Hypothalamus (tissue), 51 donors: ENCODE data around the gene DNAJC5G.
A peak's percentile ranks its signal among the peaks of the same experiment; 100 is the strongest.
"Not testable (repeated sequence)": the region's sequence is repeated elsewhere in the genome, so short reads cannot be mapped to it uniquely, and the experiment has no call there.

ENCODE experiments used
- DNase-seq, 51 donors: peaks; one replicate each; lab custom pipeline; 2025; lab: John Stamatoyannopoulos, UW

DNAJC5G gene

DNA sequence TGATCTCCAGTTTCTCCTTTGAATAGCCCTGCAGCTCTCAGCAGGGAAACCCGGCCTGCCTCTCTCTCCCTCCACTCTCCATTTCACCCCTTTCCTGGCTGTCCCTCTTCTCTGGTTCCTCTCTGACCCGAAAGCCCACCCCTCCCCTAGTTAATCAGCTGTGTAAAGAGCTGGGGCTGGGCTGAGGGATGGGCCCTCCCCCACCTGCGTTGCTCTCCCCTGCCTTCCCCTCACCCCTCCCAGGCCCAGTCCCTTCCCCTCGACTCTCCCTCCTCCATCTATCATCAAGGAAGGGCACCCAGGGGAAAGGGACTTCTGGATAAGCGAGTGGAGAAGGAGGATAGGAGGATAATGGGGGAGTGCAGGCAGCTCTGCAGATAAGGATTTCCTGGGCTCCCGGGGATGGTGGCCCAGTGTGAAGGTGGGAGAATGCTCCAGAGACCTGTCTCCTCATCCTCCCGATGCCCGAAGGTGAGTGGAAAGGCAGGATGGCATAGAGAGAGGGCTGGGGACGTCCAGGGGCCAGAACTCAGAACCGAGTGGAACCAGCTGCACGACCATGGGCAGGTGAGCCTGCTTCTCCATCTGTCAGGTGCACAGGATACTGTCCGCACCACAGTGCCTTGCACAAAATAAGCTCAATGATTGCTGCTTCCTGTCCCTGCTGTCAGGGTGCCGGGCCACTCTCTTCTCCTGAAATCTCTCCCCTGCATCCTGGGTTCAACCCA is 24.4 kb upstream of the DNAJC5G start:
- no peak for DNase-seq

DNA sequence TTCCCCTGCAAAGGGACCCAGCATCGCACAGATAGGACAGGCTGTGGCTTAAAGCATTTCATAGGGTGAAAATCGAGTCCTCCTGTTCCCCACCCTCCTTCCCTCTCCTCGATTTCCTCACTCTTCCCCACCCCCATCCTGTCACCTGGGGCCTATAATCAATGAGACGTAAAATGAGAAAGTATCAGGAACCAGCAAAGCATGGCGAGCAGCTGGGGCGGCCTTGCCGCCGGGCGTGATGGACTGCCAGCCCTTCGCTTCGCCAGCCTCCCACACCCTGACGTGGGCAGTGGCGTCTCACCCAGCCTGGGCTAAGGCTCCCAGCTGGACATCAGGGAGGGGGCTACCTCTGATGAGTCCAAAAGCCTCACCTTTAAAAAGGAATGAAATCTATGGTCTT is 23.5 kb upstream of the DNAJC5G start:
- no peak for DNase-seq

DNA sequence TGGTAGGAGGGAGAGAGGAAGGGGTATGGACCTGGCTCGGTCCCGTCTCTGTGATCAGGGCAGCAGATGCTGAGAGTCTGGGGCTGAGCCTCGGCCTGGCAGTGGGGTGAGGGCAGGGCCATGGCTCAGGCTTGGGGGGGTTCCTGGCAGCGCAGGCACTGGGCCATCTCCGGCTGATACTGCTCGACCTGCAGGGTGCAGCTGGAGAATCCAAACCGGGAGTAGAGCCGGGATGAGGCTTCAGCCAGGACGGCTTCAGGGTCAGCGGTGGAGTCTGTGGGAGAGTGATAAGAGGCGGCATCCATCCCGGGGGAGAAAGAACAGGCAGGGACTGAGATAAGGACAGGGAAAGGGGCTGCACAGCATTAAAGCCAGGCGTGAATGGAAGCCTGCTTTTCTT is 20.0 kb upstream of the DNAJC5G start:
- no peak for DNase-seq

DNA sequence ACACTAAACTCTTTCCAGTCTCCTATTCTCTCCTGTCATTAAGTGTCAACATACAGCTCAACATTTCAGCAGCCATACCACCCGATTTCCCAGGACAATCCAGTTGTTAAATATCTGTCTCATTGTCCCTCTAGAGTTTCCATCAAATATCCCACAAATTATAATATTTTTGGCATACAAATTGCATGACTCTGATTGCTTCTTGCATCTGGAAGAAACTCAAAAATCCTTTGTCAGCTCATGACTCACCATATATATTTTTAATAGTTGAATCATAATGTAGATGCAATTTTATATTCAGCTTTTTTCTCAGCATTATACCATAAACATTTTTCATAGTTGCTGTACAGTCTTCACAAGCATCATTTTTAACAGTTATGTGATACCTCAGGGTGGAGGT is 19.6 kb upstream of the DNAJC5G start:
- no peak for DNase-seq

DNA sequence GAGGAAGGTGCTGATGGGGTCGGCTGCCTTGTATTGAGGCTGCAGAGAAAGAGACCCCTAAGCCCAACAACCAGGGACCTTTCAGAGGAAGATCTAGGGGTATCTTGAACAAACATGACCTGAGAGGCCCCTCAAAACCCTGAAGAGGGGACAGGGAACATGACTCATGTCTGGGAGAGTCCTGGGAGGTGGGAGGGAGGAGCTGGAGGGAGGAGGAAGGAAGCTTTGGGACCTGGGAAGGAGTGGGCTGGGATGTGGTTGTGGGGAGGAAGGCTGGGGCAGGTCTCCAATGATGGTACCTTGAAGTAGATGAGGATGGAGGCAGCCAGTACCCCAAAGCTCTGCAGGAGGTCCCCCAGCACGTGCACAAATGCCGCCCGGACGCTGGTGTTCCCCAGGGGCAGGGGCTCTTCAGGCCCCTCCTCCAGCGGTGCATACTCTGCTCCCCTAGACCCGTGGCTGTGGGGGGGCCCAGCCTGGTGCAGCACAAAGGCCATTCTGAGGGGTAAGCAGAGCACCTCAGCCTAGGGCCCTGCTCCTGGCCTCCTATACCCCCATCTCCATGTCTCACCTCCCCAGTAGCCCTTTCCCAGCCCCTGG is 18.3 kb upstream of the DNAJC5G start:
- no peak for DNase-seq

DNA sequence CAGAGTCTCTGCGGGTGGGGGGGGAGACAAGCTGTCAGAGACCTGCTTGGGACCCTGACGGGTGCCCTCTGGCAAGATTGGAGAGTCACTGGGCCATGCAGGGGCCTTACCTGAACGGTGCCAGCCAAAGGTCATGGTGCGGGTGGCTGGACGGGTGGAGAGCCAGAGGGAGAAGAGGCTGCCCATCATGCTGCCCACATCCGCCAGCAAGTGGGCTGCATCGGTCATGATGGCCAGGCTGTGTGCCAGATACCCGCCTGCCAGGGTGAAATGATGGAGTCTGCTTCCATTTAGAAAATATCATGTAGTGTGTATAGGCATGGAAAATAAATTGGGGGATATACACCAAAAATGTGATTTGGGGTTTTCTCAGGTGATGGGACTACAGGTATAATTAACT is 17.2 kb upstream of the DNAJC5G start:
- DNase-seq: no peak

DNA sequence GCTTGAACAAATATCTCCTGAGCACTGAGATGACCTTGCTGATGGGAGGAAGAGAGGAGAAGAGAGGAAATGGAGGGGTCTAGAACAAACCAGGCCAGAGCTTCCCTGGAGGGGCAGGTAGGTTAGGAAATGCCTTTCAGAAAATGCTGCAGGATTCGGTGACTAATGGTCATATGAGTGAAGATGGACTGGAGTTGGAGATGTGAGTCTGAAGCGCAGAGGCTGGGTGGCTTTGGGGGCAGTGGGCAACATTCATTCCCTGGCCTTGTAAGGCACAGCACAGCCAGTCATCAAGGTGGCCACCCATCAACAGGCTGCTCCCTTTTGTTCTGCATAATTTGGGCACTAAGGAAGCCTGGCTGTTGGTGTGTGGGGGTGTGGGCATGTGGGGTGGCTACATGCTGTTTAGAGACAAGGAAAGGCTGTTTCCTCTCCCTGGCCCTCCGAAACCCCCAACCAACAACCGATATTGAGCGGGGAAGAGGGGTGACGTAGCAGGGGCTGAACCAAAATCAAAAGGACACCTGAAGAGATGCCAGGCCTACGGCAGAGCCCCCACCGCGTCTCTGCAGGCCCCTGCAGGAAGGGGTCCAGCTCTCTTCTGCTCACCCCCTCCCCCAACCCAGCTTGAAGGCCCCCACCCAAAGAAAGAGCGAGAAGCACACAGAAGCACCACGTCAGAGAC is 13.8 kb upstream of the DNAJC5G start:
- no peak for DNase-seq

DNA sequence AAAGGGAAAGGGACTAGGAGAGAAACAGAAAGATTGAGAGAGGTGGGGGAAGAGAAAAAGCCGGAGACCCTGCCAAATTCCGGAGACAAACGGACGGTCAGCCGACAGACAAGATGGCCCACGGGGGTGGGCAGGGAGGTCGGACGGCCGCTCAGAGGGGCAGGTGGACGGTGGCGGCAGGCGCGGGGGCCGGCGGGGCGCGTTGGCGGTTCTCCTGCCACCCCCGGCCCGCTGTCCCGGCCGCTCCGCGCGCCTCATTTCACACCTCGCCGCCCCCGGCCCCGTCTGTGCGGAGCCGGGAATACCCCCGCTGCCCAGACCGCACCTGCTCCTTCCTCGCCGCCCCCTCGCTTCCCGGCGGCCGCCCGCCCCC is 13.3 kb upstream of the DNAJC5G start:
- no peak for DNase-seq

DNA sequence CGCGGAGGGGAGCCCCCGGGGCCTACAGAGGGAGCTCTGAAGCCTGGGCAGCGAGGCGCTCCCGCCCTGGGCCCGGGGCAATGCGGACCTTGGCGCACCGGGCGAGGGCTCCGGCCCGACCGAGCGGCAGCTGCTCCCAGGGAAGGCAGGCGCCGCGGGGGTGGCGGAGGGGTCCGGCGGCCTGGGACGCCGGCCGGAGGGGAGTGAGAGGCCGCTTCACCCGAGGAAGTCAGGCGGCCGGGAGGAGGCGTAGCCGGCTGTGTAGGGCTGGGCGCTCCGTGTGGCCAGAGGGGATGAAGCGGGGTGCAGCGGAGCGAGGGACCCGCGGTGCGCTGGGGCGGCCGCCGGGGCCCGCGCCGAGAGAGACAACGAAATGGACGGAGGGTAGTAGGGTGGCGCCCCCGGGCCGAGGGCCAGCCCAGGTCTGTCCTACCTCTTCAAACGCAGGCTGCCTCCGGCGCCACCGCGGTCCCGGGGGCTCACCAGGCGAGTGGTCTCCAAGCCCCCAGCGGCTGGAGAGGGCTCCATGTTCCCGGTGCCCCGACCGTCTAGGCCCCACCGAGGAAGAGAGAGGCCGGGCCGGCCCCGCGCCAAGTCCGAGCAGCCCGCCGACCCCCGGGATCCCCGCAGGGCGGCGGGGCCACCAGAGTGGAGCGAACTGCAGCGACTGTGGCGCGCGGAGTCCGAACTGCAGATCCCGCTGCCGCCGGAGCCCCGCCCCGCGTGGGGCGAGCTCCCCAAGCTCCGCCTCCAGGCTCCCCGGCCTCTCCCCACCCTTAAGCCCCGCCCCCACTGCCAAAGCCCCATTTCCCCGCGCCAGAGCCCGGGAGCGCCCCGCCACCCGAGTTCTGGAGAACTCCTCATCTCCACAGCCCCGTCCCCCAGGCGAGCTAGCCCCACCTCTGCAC is 12.6 kb upstream of the DNAJC5G start, which contains the start of gene SLC30A3:
Gene SLC30A3 (minus strand): TSS at position 669 of the 908 bp plus-strand sequence. CDS start 141 bp downstream, at position 528.
- DNase-seq: peak in 9 of 51 donors; percentile 4 to 38 (median 14)

DNA sequence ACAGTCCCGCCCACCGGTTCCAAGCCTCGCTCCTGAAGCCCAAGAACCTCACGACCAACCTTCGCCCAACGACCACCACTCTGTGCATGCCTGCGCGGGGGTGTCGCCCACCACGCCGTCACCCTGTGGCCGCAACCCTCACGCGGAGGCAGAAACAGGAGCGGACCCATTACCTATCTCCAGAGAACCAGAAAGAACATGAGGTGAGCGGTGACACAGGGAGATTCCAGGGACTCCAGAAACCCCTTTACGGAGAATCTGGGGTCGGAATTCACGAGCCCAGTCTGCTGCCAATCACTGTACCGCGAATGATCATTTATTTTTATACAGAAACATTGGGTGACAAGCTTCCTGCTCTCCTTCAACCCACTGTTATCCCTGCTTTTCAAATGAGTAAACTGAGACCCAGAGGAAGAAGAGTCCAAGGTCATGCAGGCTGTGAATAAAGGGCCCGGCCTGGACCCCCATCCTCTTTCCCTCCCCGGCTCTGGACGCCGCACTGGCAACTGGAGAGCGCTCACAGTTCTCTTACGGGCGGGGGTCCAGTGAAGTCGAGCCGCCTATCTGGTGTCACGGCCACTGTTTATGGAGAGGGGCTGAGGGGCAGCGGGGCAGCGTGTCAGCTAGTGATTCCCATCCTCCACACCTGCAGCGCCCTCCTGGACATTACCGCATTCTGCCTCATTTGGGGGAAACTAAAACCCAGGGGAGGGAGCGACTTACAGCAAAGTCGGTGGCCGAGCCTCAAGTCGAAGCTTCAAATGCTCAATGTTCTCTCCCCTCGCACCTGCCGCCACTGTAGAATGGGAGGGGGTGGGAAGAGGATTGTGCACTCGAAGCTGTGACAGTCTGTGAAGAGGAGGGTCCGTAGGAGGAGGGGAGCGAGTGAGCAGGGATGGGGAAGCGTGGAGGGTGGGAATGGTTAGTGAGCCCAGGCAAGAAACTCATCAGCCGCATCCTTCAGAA is 11.7 kb upstream of the DNAJC5G start:
- peak in 1 of 51 donors; percentile 42 for DNase-seq

DNA sequence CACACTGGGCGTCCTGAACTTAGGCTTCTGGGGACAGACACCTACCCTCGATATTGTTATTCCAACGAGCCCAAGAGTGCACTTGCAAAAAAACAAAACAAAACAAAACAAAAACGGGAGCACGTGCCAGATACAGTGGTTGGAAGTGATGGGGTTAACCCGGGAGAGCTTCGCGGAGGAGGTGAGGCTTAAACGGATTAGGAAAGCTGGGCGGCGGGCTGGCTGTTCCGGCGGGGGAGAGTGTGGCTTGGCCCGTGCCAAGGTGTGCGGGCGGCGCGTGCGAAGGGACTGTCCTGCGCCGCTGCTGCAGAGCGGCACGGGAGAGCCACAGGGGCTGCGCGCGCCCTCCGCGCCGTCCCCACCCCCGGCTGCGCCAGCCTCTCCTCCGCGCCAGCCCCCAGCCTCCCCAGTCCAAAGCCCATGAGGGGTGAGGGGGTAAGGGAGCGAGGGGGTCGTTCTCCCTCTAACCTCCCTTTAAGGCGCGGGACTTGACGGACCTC is 10.9 kb upstream of the DNAJC5G start:
- no peak for DNase-seq

DNA sequence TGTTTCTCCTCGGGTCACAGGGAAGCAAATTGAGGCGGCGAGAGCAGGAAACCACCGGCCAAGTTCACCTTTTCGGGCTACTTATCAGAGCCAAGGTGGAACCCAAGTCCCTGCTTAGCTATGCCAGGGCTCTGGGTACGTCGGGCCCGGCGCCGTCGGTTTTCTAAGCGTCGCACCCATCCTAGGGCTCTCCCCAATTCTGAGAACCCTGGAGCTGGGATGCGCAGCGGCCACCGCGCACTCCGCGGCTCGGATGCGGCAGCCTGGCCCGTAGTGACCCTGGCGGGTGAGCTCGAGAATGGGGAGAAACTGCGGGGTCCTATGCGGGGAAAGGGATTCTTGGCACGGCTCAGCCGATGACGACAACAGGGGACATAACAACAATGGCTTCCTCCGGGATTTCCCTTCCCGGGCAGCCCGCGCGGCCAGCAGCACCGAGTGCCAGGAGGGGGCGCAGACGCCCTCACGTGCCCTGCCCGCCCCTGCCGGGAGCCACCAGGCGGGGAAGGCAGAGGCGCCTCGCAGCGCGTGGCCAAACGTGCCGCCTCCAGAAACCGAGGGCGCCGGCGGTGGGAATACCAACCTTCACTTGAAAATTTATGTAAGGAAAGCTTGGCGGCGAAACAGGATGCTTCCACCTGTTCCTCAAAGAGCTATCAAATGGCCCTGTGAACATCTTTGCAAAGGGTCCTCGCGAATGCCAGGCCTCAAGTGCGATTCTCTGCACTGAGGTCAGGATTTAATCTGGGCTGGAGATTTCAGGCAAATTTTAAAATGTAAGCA is 10.3 kb upstream of the DNAJC5G start:
- DNase-seq: peak in 17 of 51 donors; percentile 4 to 56 (median 18)

DNA sequence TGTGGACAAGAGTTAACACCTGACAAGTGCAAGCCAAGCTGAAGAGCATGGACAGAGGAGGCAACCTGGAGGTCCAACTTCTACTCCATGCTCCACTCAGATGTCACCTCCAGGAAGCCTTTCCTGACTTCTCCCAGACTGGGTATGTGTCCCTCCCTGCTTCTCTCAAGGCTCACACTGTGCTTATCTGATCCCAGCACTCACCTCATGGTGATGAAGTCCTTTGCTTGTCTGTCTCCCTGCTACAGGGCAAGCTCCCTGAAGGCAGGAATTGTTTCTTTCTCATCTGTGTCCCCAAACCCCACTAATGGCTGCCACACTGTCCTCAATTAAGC is 9.7 kb upstream of the DNAJC5G start:
- no peak for DNase-seq

DNA sequence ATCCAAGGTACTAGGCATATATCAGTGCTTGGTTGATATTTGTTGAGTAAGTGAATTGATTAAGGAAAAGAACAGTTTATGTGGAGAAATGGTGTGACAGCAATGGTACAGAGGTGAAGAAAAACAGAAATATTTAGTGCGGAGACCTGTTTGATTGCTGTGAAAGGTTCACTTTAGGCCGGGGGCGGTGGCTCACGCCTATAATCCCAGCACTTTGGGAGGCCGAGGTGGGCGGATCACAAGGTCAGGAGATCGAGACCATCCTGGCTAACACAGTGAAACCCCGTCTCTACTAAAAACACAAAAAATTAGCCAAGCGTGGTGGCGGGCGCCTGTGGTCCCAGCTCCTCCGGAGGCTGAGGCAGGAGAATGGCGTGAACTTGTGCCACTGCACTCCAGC is 6.9 kb upstream of the DNAJC5G start:
- DNase-seq: not testable (repeated sequence)

DNA sequence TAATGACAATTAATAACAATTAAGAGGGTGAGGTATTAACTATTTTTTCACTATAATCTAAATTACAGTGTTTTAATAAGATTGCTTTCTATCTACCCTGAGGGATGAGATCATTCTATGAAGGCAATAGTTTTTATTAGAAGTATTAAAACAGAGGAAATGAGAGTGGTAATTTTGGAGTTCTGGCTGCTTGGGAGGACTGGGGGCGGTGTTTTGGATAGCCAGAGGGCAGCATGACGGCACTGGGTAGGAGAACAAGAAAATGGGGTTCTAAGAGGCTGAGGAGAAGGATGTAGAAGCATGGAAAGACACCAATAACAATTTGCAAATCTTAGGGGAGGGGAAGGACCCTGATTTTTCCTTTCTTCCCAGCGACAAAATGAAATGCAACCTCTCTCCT is 5.1 kb upstream of the DNAJC5G start:
- DNase-seq: no peak

DNA sequence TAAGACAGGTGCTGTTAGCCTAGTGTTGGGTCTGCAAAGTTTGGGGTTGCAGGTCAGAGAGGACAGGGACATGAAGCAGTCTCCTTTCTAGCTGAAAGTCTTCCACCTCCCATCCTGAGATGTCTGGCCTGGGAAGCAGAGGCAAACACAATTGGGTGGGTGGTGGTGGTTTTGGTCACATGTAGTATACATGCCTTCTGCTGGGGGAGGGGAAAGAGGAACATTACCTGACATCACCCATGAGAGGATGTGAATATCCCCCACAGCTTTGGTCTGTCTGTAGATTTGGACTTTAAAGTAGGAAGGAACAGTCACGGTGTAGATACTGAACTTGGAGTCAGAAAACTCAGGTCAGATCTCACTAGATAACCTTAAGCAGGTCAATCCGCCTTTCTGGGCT is 4.6 kb upstream of the DNAJC5G start:
- no peak for DNase-seq

DNA sequence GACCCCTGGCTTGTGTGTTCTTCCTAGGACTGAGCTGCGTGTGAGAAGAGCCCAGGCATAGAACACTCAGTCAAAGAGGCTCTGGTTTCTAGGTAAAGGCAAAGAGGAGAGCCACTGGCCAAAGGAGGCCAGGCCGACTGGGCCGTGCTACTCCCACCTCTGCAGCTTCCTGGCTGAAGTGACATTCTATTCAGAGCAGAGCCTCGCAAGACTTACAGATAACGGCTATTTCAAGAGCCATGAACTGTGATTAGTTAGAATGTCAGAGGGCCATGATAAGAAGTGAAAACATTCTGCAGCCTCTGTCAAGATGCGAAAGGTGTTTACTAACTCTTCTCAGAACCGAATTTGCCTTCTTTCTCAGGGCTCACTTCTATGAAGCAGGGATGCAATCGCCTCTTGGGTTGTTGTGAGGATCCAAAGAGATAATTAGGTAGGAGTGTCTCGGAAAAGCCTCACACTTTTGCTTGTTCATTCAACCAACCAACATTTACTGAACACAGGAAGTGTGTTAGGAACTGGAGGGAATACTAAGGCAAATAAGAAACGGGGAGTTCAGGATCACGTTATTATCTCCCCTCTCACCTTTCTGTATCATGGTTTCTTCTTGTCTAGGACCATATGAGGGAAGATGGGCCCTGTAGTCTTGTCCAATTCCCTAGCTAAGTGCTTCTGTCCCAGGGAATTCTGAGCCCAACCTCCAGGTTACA is 3.4 kb upstream of the DNAJC5G start:
- DNase-seq: no peak
